Skin epidermis (tissue), 12 donors: Measurements from ENCODE around the gene PIK3CG.
A peak's percentile ranks its signal among the peaks of the same experiment; 100 is the strongest.
"Not testable (repeated sequence)": the region's sequence is repeated elsewhere in the genome, so short reads cannot be mapped to it uniquely, and the experiment has no call there.

Experiments
- H3K27ac ChIP-seq, 21 experiments: fragments of 200-600 bp; sonication (generic) in 11 of 21; one replicate each; pipeline ENCODE4 v1.5.0; 2020; ENCODE audit warnings: mild to moderate bottlenecking in 3 of 21, inconsistent platforms in 2 of 21, moderate library complexity in 2 of 21
- H3K4me3 ChIP-seq, 7 experiments: fragments of 200-600 bp; sonication (generic) in 2 of 7; one replicate each; pipeline ENCODE4 v1.5.0; 2020; ENCODE audit warnings: inconsistent platforms in 2 of 7, mild to moderate bottlenecking in 2 of 7, moderate library complexity in 1 of 7

Gene PIK3CG

DNA sequence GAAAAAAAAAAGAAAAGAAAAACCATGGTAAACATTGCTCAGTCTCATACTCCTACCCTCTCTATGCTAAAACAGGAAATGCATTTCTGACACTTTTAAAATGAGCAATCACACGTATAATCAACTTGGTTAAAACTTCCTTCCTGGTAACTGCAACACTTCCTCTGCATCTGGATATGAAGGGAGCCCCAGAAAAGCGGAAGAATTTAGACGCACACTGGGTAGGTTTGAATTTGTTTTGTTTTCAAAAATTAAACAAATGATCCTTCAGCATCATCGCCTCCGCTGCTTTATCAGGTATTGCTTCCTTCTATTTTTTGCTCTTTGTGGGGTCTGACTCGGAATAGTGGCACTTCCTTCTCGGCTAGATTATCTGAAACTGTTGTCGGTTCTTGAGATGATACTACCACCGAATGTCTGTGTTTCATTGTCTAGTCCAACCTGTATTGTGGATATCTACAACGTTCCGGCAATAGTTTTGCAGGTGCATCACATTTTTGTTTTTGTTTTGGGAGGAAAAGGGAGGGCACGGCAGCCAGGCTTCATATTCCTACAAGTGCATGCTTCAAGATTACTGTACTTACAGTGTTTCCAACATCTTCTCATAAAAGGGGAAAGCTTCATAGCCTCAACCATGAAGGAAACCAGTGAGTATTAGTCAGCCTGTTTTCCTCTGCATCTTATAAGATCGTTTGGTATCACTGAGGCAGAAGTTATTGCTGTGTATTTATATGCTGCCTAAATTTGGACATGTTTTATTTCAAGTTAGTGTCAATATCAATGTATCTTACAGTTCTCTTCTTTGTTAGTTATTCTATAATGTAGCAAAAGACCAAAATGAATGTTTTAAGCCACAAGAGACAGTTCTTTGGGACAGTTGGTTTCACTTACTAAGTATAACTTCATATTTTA lies at the start of gene PIK3CG:
PIK3CG (plus strand) TSS at position 153 of the 912 bp plus-strand sequence. CDS start 2,280 bp downstream, outside the sequence.
- H3K4me3 ChIP-seq: peak within 1 kb of the TSS; percentile 21 to 42 (median 33)
- H3K27ac ChIP-seq: peak within 1 kb of the TSS in 19 of 21 experiments; percentile 23 to 91 (median 63)

GRCh38 chr7:106817098-106817497 lies 48.0 kb upstream of the PIK3CG start:
- no peak overlapping the region for H3K27ac ChIP-seq
- H3K4me3 ChIP-seq: no peak overlapping the region

- H3K27ac ChIP-seq: no peak overlapping the region
- H3K4me3 ChIP-seq: no peak overlapping the region
Measured at GRCh38 chr7:106818736-106819135, 46.3 kb upstream of the PIK3CG start.

- Histone ChIP-seq H3K4me3 (no peak overlapping the region), H3K27ac (no peak overlapping the region)
Measured at GRCh38 chr7:106819546-106819945, 45.5 kb upstream of the PIK3CG start.

- H3K4me3 ChIP-seq: no peak overlapping the region
Measured at GRCh38 chr7:106820321-106821217, 44.5 kb upstream of the PIK3CG start.

GRCh38 chr7:106823631-106824030 lies 41.5 kb upstream of the PIK3CG start:
- Histone ChIP-seq H3K4me3 (no peak overlapping the region), H3K27ac (peak overlapping the region in 1 of 21 experiments; percentile 55)

More at GRCh38 chr7:106820321-106821217, 44.5 kb upstream of the PIK3CG start:
- no peak overlapping the region for H3K27ac ChIP-seq

- H3K4me3 ChIP-seq: no peak overlapping the region
- H3K27ac ChIP-seq: peak overlapping the region in 1 of 21 experiments; percentile 55
Measured at GRCh38 chr7:106824458-106824857, 40.6 kb upstream of the PIK3CG start.

GRCh38 chr7:106827626-106828025 lies 37.5 kb upstream of the PIK3CG start:
- no peak overlapping the region for H3K27ac ChIP-seq
- no peak overlapping the region for H3K4me3 ChIP-seq

- no peak overlapping the region for H3K4me3 ChIP-seq
Measured at GRCh38 chr7:106829496-106829895, 35.6 kb upstream of the PIK3CG start.

DNA sequence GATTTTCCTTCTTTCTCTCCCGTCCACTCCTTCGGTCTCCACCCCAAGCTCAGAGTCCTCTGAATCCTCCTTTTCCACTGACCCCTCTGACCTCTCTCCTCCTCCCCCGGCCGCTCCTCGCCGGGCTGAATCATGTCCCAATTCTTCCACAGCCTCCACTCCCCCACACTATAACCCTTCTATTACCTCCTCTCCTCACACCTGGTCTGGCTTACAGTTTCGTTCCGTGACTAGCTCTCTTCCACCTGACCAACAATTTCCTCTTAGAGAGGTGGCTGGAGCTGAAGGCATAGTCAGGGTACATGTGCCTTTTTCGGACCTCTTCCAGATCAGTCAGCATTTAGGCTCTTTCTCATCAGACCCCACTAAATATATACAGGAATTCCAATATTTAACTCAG lies 34.2 kb upstream of the PIK3CG start:
- not testable (repeated sequence) for H3K27ac ChIP-seq, H3K4me3 ChIP-seq

More at GRCh38 chr7:106829496-106829895, 35.6 kb upstream of the PIK3CG start:
- no peak overlapping the region for H3K27ac ChIP-seq

- Histone ChIP-seq H3K4me3 (no peak overlapping the region), H3K27ac (no peak overlapping the region)
Measured at GRCh38 chr7:106836816-106837215, 28.3 kb upstream of the PIK3CG start.

DNA sequence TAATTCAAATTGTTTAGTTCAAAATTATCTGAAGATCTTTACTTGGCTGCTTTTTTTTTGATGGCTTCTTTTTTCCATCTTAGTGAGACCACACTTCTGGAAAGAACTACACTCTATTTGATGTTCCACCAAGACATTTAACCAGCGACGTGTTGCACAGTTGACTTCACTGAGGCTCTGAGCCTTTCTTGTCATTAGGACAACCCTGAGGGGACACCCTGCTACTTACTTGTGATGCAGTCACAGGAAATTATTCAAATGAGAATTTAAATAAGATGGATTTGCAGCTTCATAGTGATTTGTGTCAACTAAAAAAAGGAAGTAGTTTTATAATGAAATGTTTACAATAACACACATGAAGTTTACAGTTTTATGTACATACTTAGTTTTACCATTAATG lies 25.6 kb upstream of the PIK3CG start:
- Histone ChIP-seq H3K27ac (no peak overlapping the region), H3K4me3 (no peak overlapping the region)

- no peak overlapping the region for H3K27ac ChIP-seq
- no peak overlapping the region for H3K4me3 ChIP-seq
Measured at GRCh38 chr7:106840342-106840741, 24.7 kb upstream of the PIK3CG start.

DNA sequence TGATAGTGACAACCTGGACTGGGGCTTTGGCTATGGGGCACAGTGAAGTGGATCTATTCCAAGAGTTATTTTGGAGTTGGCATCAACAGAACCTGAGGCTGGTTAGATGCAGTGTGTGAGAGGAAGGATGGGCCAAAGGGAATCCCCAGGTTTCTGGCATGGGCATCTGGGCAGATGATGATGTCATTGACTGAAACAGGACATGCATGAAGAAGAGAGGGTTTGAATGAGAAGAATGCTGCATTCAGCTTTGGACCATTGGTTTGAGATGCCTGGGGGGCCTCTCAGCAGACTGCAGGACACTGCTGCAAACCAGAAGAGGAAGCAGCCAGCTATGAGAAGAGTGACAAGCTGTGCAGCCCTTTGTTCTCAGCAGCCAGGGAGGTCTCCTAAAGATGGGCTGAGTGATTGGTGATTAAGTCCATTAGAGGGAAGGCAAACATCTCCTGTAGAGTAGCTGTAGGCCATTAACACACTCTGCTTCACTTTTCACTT lies 23.1 kb upstream of the PIK3CG start:
- no peak overlapping the region for H3K27ac ChIP-seq

GRCh38 chr7:106844279-106844997 lies 20.6 kb upstream of the PIK3CG start:
- H3K27ac ChIP-seq: no peak overlapping the region
- H3K4me3 ChIP-seq: no peak overlapping the region

More for the DNA sequence above, 23.1 kb upstream of the PIK3CG start:
- H3K4me3 ChIP-seq: no peak overlapping the region

DNA sequence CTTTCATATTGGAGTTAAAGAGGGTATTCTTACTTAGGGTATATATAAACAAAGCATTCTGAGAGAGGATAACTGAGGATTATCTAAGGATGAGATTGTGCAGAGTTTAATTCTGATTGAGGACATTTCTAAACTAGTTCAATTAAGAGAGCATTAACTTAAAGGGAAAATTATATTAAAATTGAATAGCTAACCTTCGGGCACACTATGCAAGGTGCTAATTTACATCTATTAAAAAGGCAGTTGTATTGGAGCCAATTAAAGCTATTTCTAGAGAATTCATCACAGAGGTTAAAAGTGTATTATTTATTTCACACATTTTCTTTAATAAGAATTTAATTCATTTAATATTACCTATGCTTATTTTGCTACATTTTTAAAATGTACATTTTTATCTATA lies 17.0 kb upstream of the PIK3CG start:
- H3K4me3 ChIP-seq: no peak overlapping the region
- H3K27ac ChIP-seq: no peak overlapping the region

DNA sequence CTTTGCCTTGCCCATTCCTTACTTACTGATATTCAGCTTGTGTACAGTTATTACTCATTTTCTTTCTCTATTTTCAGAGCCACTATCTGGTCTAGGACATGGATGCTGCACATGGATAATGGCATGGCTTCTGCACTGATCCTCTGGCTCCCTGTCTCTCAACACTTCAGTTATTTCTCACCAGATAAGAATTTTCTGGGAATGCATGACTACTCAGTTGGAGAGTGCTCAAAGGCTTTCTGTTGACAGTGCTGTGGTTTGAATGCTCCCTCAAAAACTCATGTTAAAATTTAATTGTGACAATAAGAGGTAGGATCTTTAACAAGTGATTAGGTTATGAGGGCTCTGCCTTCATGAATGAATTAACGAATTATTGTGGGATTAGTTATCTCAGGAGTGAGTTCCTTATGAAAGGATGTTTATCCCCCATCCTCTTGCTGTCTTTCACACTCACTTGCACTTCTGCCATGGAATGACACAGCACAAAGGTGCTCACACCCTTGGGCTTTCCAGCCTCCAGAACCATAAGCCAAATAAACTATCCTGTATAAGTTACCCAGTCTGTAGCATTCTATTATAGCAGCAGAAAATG lies 16.1 kb upstream of the PIK3CG start:
- H3K27ac ChIP-seq: no peak overlapping the region
- no peak overlapping the region for H3K4me3 ChIP-seq

DNA sequence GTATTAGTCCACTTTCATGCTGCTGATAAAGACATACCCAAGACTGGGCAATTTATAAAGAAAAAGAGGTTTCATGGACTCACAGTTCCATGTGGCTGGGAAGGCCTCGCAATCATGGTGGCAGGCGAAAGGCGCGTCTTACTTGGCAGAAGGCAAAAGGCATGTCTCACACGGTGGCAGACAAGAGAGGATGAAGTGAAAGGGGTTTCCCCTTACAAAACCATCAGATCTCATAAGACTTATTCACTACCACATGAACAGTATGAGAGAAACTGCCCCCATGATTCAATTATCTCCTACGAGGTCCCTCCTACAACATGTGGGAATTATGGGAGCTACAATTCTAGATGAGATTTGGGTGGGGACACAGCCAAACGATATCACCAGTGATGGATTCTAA lies 13.4 kb upstream of the PIK3CG start:
- H3K27ac ChIP-seq, H3K4me3 ChIP-seq: not testable (repeated sequence)

- H3K27ac ChIP-seq: no peak overlapping the region
- H3K4me3 ChIP-seq: no peak overlapping the region
Measured at GRCh38 chr7:106853250-106853908, 11.7 kb upstream of the PIK3CG start.
